HCT116 (cell line): ENCODE results near the gene AKT3. TPM values are rescaled to one million over a fixed set of nuclear protein-coding genes. Genes with fewer than 3 reads are reported as not detected.

Experiments used
- ATAC-seq: fragments of 200-7000 bp; cut with Tn5 transposase; 2 replicates; pipeline ENCODE4 v1.9.1; 2020; ENCODE audit warnings: mild to moderate bottlenecking, moderate library complexity
- BruUV-seq: library from RNA; stranded (reverse); fragments of 400-500 nt; replicated peaks from 2 replicates; lab custom pipeline; 2021; lab: Mats Ljungman, UMichigan
- CTCF ChIA-PET: fragments of 300-600 bp; sonication (Branson Sonifier 250); formaldehyde crosslinking; loops from one replicate; lab custom pipeline; 2021; ENCODE audit warnings: antibody characterized with exemption; lab: Charles Lee
- POLR2A ChIA-PET: fragments of 300-600, 350-600 bp; sonication (Branson Sonifier 250); formaldehyde crosslinking; loops from one replicate; lab custom pipeline; 2021; ENCODE audit warnings: antibody characterized with exemption; lab: Charles Lee
- RAD21 ChIA-PET, 2 experiments: fragments of 300-600 bp; sonication (Branson Sonifier 250); formaldehyde crosslinking; loops; one replicate each; lab custom pipeline; 2023; ENCODE audit warnings: low total read pairs in 2 of 2; ENCODE audit not compliant: uncharacterized antibody in 2 of 2, unreplicated experiment in 2 of 2, low non-redundant PET in 1 of 2; lab: Charles Lee
- DNase-seq: peaks from one replicate; pipeline ENCODE4 v3.0.0-alpha.2; 2010; ENCODE audit warnings: low read depth, low spot score
- H2AFZ ChIP-seq: fragments of 200-600 bp; shearing (Covaris generic), sonication (generic); 2 replicates; pipeline ENCODE4 v1.6.1; 2017; ENCODE audit warnings: low read depth, mixed run types, mixed read lengths, antibody characterized with exemption, low read length; ENCODE audit not compliant: poor library complexity, severe bottlenecking
- H3K27ac ChIP-seq: 2 replicates; pipeline ENCODE4 v1.5.1; 2012; ENCODE audit warnings: low read depth, low read length
- H3K27me3 ChIP-seq: fragments of 200-600 bp; sonication (generic); 2 replicates; pipeline ENCODE4 v1.6.1; 2016; ENCODE audit warnings: mixed run types, low read length, mixed read lengths; ENCODE audit not compliant: insufficient read depth
- H3K36me3 ChIP-seq, 2 experiments: fragments of 200-500 bp in 1 of 2; fragments of 200-600 bp in 1 of 2; sonication (Bioruptor generic) in 1 of 2; sonication (generic) in 1 of 2; 2 replicates each; pipeline versions ENCODE4 v1.5.1 to v1.6.1; 2014 to 2016; ENCODE audit warnings: low read length in 2 of 2, inconsistent platforms in 1 of 2, mixed read lengths in 1 of 2, mixed run types in 1 of 2; ENCODE audit not compliant: insufficient read depth in 2 of 2, control insufficient read depth in 1 of 2
- H3K4me1 ChIP-seq, 2 experiments: fragments of 200-600 bp in 1 of 2; sonication (generic) in 1 of 2; 2 replicates each; pipeline versions ENCODE4 v1.5.1 to v1.6.1; 2012 to 2017; ENCODE audit warnings: low read length in 2 of 2, inconsistent platforms in 1 of 2, mild to moderate bottlenecking in 1 of 2, mixed read lengths in 1 of 2, mixed run types in 1 of 2, moderate library complexity in 1 of 2; ENCODE audit not compliant: insufficient read depth in 2 of 2, control insufficient read depth in 1 of 2
- H3K4me2 ChIP-seq: fragments of 200-600 bp; sonication (generic); 2 replicates; pipeline ENCODE4 v1.6.1; 2017; ENCODE audit warnings: mixed run types, low read length, mixed read lengths
- H3K4me3 ChIP-seq, 2 experiments: fragments of 200-600 bp in 1 of 2; sonication (generic) in 1 of 2; replicated peaks in 1 of 2; 2 replicates each; pipeline ENCODE4 v1.5.1; 2011 to 2016; ENCODE audit warnings: low read length in 2 of 2, control low read depth in 1 of 2, low read depth in 1 of 2, mild to moderate bottlenecking in 1 of 2, mixed read lengths in 1 of 2, mixed run types in 1 of 2
- H3K79me2 ChIP-seq: fragments of 200-600 bp; sonication (generic); 2 replicates; pipeline ENCODE4 v1.6.1; 2017; ENCODE audit warnings: mild to moderate bottlenecking, mixed run types, low read length, moderate library complexity, mixed read lengths; ENCODE audit not compliant: insufficient read depth
- H3K9ac ChIP-seq: fragments of 200-600 bp; sonication (generic); 2 replicates; pipeline ENCODE4 v1.6.1; 2016; ENCODE audit warnings: low read length, mixed read lengths
- H3K9me2 ChIP-seq: fragments of 200-600 bp; sonication (generic), shearing (Covaris generic); 2 replicates; pipeline ENCODE4 v1.6.1; 2017; ENCODE audit warnings: mixed run types, mild to moderate bottlenecking, moderate library complexity; ENCODE audit not compliant: insufficient read depth
- H3K9me3 ChIP-seq, 2 experiments: fragments of 200-500 bp in 1 of 2; fragments of 200-600 bp in 1 of 2; sonication (Bioruptor generic) in 1 of 2; sonication (generic) in 1 of 2; 2 replicates each; pipeline ENCODE4 v1.6.1; 2014 to 2017; ENCODE audit warnings: low read length in 2 of 2, mixed read lengths in 2 of 2, inconsistent platforms in 1 of 2, low read depth in 1 of 2, mild to moderate bottlenecking in 1 of 2, mixed run types in 1 of 2, moderate library complexity in 1 of 2; ENCODE audit not compliant: control insufficient read depth in 1 of 2, insufficient read depth in 1 of 2
- H4K20me1 ChIP-seq: fragments of 200-600 bp; sonication (generic), shearing (Covaris generic); 2 replicates; pipeline ENCODE4 v1.6.1; 2017; ENCODE audit warnings: mixed run types, mild to moderate bottlenecking, moderate library complexity; ENCODE audit not compliant: insufficient read depth
- EGR1 ChIP-seq: IDR thresholded peaks from 2 replicates; pipeline ENCODE4 v1.6.1; 2012; ENCODE audit warnings: low read depth
- EZH2 ChIP-seq: fragments of 200-600 bp; sonication (generic); IDR thresholded peaks from 2 replicates; pipeline ENCODE4 v1.6.1; 2017; ENCODE audit warnings: antibody characterized with exemption, mixed run types
- POLR2A ChIP-seq: IDR thresholded peaks from 2 replicates; pipeline ENCODE4 v1.7.0; 2011; ENCODE audit warnings: borderline replicate concordance; ENCODE audit not compliant: insufficient read depth, insufficient read length; ENCODE audit errors: extremely low read depth
- SRF ChIP-seq: IDR thresholded peaks from 2 replicates; pipeline ENCODE4 v1.6.1; 2012; ENCODE audit warnings: low read depth
- YY1 ChIP-seq: IDR thresholded peaks from 2 replicates; pipeline ENCODE4 v1.6.1; 2011; ENCODE audit warnings: low read length, low read depth, moderate library complexity, mild to moderate bottlenecking; ENCODE audit not compliant: insufficient replicate concordance; ENCODE audit errors: extremely low read depth
- ZFX ChIP-seq: fragments of 450-650 bp; IDR thresholded peaks from 2 replicates; pipeline ENCODE4 v1.6.1; 2017
- intact Hi-C: fragments of 100-400 bp; cut with micrococcal nuclease; formaldehyde crosslinking; loops from 2 replicates; pipeline ENCODE4 v1.10.0; 2022
- total RNA-seq: library from RNA; stranded (reverse); gene quantifications from one replicate; pipeline ENCODE4 v1.2.1, GENCODE V29; 2021; ENCODE audit not compliant: unreplicated experiment

The AKT3 gene
- total RNA-seq, 1 experiment from 2014 or later: 0.49 TPM

- ChIA-PET POLR2A (no interaction called here), RAD21 (no interaction called here), CTCF (no interaction called here)
- Histone ChIP-seq H3K36me3 (no peaks in the 10 kb centered on the region; a peak in 1 of 4 replicates), H3K27ac (no peak overlapping the region), H2AFZ (no peak overlapping the region), H3K79me2 (peaks cover 9% of the 10 kb centered on the region; the same call in 1 of the 2 replicates), H3K4me1 (no peaks in the 10 kb centered on the region), H3K9me2 (no peaks in the 10 kb centered on the region), H3K4me2 (no peak overlapping the region), H3K9me3 (no peaks in the 10 kb centered on the region), H4K20me1 (no peaks in the 10 kb centered on the region), H3K4me3 (no peak overlapping the region), H3K27me3 (no peaks in the 10 kb centered on the region), H3K9ac (no peak overlapping the region)
- no peak for ATAC-seq
- intact Hi-C loops: no loop called here
- BruUV-seq: no TSS peak
- no peak for DNase-seq
- no peak for TF ChIP-seq SRF
- TF ChIP-seq ZFX: no peak
Observed at GRCh38 chr1:243494741-243495431, 355.2 kb downstream of the AKT3 start.

GRCh38 chr1:243493156-243494129 is 356.6 kb downstream of the AKT3 start:
- no peaks in the 10 kb centered on the region for H3K9me2 ChIP-seq
- TF ChIP-seq EGR1 (no peak), POLR2A (no peak), YY1 (no peak), EZH2 (no peak)
- no peak overlapping the region for H3K4me2 ChIP-seq
- DNase-seq (no peak), ATAC-seq (no peak)
- H3K9me3 ChIP-seq: no peaks in the 10 kb centered on the region
- no peak overlapping the region for H3K27ac ChIP-seq
- BruUV-seq: no TSS peak
- H3K27me3 ChIP-seq: no peaks in the 10 kb centered on the region
- H3K4me3 ChIP-seq: no peak overlapping the region
- H3K36me3 ChIP-seq: peaks cover 0 to 2% of the 10 kb centered on the region in 2 experiments; a peak in 2 of 4 replicates
- CTCF ChIA-PET: no interaction called here
- POLR2A ChIA-PET: interaction anchor here (0.6 kb wide), 1 partner anchor 1110 kb away, joined by 4 read pairs; no protein-coding TSS in a partner anchor
- RAD21 ChIA-PET: no interaction called here
- no peak overlapping the region for H3K9ac ChIP-seq
- intact Hi-C loops: no loop called here
- H4K20me1 ChIP-seq: no peaks in the 10 kb centered on the region
- H3K4me1 ChIP-seq: peaks cover 0 to 4% of the 10 kb centered on the region in 2 experiments; a peak in 1 of 4 replicates
- peaks cover 16% of the 10 kb centered on the region; the same call in 1 of the 2 replicates for H3K79me2 ChIP-seq
- no peak overlapping the region for H2AFZ ChIP-seq
